ENCODE measurements around the gene CUX1.

CUX1 gene

DNA sequence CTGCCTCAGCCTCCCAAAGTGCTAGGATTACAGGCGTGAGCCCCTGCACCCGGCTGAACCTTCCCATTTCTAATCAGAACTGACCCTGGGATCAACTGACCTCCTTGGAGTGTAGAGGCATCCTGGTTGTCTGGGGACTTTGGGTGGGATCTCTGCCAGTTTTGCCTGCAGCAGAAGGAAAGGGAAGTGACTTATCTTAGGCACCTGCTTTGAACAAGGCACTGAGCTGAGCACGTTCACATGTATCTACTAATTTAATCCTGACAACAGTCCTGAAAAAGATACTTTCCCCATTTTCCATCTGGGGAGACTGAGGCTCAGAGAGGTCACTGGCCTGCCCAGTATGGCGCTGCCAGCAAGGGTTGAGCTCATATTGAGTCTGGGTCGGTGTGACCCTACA is 153.4 kb downstream of the CUX1 start:
- ChIA-PET POLR2A (interaction anchor here (0.5 kb wide), 1 partner anchor 128 kb away, joined by 4 read pairs; no protein-coding TSS in a partner anchor), CTCF (no interaction called here)
- TF ChIP-seq, protein P1, sequence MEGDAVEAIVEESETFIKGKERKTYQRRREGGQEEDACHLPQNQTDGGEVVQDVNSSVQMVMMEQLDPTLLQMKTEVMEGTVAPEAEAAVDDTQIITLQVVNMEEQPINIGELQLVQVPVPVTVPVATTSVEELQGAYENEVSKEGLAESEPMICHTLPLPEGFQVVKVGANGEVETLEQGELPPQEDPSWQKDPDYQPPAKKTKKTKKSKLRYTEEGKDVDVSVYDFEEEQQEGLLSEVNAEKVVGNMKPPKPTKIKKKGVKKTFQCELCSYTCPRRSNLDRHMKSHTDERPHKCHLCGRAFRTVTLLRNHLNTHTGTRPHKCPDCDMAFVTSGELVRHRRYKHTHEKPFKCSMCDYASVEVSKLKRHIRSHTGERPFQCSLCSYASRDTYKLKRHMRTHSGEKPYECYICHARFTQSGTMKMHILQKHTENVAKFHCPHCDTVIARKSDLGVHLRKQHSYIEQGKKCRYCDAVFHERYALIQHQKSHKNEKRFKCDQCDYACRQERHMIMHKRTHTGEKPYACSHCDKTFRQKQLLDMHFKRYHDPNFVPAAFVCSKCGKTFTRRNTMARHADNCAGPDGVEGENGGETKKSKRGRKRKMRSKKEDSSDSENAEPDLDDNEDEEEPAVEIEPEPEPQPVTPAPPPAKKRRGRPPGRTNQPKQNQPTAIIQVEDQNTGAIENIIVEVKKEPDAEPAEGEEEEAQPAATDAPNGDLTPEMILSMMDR (IDR thresholded peaks at IDR 0.05; ENCODE audit: insufficient read depth, low read length, missing control alignments) = no peak
- no peak for DNase-seq (ENCODE audit: low read depth, low spot score)
- no peak overlapping the region for H3K4me3 ChIP-seq (ENCODE audit: low read depth, low read length)

DNA sequence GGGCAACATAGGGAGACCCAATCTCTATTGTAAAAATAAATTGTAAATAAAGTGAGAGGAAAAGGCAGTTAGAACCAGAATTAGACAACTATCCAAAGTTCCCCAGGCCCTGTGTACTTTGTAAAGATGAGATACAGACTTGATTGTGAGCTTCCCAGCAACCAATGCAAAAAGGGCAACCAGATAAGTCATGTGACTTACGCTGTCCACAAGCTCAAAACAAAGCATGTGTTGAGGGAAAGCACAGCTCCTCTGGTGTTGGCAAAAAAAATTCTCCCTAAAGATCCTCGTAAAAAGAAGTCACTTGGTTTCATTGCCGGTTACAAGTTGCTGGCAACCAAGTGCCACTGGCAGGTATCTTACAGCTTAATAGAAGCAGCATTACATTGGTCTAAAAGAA is 154.0 kb downstream of the CUX1 start:
- POLR2A ChIA-PET = interaction anchor here (0.5 kb wide), 1 partner anchor 127 kb away, joined by 4 read pairs; no protein-coding TSS in a partner anchor
- CTCF ChIA-PET = no interaction called here
- H3K4me3 ChIP-seq (ENCODE audit: low read depth, low read length) = no peak overlapping the region
- TF ChIP-seq, protein P1 (IDR thresholded peaks at IDR 0.05; ENCODE audit: insufficient read depth, low read length, missing control alignments) = no peak
- no peak for DNase-seq (ENCODE audit: low read depth, low spot score)

DNA sequence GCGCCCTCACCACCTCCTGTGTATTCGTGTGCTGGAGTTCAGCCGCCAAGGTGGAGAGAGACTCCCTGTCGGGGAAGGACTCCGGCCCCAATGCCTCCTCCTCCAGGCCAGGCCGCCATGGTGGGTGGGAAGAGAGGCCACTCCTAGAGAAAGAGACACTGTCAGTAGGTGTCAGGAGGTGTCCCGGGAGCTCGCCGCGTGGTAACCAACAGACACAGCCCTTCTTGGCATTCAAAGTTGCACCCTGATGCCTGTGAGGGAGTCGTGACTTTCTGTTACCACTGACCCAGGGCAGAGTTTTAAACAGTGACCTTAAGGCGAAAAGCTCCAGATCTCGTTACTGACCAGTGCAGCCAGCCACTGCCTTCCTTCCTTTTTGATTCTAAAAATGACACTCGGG is 155.2 kb downstream of the CUX1 start:
- H3K4me3 ChIP-seq (ENCODE audit: low read depth, low read length) = no peak overlapping the region
- TF ChIP-seq, protein P1 (IDR thresholded peaks at IDR 0.05; ENCODE audit: insufficient read depth, low read length, missing control alignments) = no peak
- CTCF ChIA-PET = interaction anchor here (0.7 kb wide), 1 partner anchor 24 kb away, joined by 3 read pairs; no protein-coding TSS in a partner anchor
- DNase-seq (ENCODE audit: low read depth, low spot score) = no peak
- POLR2A ChIA-PET = no interaction called here

DNA sequence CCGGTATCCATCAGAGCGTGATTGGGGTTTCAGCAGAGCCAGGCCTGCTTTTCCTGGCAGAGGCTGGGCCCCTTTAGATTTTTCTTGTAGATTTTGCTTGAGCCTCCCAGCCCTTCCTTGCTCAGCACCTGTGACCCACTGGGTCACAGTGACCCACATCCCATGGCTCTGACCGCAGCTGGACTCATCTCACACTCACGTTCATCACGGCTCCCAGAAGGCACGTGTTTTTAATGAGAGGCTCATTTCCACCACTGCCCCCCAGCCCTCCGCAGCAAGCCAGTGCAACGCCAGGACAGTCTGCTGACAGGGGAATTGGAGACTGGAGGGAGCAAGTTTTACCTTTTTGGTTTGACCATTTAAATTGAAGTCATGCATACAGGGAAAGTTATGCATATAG is 155.7 kb downstream of the CUX1 start:
- H3K4me3 ChIP-seq (ENCODE audit: low read depth, low read length) = no peak overlapping the region
- ChIA-PET POLR2A (no interaction called here), CTCF (no interaction called here)
- TF ChIP-seq, protein P1 (IDR thresholded peaks at IDR 0.05; ENCODE audit: insufficient read depth, low read length, missing control alignments) = no peak
- no peak for DNase-seq (ENCODE audit: low read depth, low spot score)

DNA sequence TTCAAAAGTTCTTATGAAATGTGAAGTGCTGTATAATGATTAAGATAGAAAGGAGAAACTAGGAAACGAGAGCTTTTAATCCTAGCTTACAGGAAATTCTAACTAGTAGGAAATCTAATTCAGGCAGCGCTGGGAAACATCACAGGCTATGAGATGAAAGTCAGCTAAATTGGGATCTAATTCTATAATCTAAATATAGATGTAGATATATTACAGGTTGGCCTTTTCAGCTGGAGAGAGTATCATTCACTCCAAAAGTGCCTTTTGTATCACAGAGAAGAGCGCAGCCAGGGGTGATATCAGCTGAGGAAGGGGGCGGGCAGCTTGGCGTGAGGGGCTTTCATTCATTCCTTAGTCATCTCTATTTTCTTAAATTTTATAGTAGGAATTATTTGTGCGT is 157.0 kb downstream of the CUX1 start:
- CTCF ChIA-PET = interaction anchor here (1.8 kb wide), 1 partner anchor 39 kb away, joined by 4 read pairs; no protein-coding TSS in a partner anchor

DNA sequence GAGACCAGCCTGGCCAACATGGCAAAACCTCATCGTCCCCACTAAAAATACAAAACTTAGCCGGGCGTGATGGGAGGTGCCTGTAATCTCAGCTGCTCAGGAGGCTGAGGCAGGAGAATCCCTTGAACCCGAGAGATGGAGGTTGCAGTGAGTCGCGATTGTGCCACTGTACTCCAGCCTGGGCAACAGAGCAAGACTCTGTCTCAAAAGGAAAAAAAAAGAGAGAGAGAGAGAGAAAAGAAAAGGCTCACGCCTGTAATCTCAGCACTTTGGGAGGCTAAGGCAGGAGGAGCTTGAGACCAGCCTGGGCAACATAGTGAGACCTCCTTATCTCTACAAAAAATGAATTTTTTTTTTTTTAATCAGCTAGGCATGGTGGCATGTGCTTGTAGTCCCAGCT is 157.6 kb downstream of the CUX1 start:
- TF ChIP-seq, protein P1 (IDR thresholded peaks at IDR 0.05; ENCODE audit: insufficient read depth, low read length, missing control alignments) = no peak
- no peak for DNase-seq (ENCODE audit: low read depth, low spot score)
- H3K4me3 ChIP-seq (ENCODE audit: low read depth, low read length) = no peak overlapping the region
- POLR2A ChIA-PET = no interaction called here
- CTCF ChIA-PET = interaction anchor here (1.8 to 1.9 kb wide), 2 partner anchors 11 to 38 kb away, joined by 4 read pairs; no protein-coding TSS in a partner anchor

More for the DNA sequence above, 157.0 kb downstream of the CUX1 start:
- no peak for DNase-seq (ENCODE audit: low read depth, low spot score)
- TF ChIP-seq, protein P1 (IDR thresholded peaks at IDR 0.05; ENCODE audit: insufficient read depth, low read length, missing control alignments) = no peak
- H3K4me3 ChIP-seq (ENCODE audit: low read depth, low read length) = no peak overlapping the region
- POLR2A ChIA-PET = no interaction called here
